Right hindlimb (tissue), 1 donor: ENCODE measurements around the gene ARHGEF12.

ENCODE experiments used
- DNase-seq: peaks from one replicate; pipeline ENCODE4 v3.0.0-alpha.2; 2018

The ARHGEF12 gene

DNA sequence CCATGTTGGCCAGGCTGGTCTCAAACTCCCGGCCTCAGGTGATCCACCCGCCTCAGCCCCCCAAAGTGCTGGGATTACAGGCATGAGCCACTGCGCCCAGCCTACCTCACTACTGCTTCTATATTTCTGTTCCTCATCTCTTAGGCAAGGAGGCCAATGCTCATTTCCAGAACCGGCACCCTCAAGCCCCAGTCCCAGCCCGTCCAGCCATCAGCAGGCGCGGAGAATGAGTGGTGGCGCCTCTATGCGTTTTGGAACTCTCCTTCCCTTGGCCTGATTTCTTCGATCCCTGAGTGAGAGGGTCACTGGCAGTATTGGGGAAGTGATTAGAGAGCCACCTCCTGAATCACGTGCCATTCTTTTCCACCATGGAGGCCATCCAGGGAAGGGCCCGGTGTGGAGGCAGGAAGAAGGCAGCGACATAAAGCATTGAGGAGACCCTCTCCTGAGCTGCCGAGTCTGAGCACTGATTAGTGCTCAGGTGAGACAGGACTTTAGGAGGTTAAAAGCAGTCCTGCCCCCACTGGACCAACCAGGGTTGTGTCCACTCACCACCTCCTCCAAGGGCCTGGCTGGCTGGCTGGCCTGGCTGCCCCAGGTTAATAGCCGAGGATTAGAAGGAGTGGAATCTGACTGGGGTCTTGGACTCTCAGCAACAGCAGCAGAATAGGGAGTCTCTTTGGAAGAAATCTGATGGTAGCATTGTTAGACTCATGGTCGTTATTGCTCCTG, 184.0 kb downstream of the ARHGEF12 start:
- DNase-seq: no peak

DNA sequence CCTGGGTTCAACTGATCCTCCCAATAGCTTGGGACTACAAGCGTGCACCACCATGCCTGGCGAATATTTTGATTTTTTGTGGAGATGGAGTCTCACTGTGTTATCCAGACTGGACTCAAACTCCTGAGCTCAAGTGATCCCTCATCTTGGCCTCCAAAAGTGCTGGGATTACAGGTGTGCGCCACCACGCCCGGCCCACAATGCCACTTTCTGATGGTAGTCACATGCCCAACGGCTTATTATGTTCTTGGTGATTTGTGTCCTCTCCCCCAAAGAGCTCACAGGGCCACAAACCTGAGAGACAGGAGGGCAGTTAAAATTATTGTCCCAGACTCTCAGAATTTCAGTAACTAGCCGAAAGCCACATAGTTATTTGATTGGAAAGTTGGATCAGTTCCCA, 185.0 kb downstream of the ARHGEF12 start:
- DNase-seq: no peak

DNA sequence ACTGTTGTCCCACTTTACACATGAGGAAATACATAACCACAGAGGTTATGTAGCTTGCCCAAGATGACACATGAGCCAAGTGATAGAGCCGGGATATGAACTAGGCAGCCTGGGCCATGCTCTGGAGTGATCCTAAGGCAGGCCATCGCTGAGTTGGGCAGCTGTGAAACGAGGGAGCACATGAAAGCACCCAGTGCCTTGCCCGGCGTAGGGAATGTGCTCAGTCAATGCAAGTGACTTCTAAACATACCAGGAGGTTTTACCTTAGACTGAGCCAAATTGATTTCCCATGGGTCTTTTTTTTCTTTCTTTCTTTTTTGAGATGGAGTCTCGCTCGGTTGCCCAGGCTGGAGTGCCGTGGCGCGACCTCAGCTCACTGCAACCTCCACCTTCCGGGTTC, 185.8 kb downstream of the ARHGEF12 start:
- DNase-seq: no peak

- no peak for DNase-seq
Measured at GRCh38 chr11:120522736-120523135, 186.5 kb downstream of the ARHGEF12 start.

- DNase-seq: no peak
Measured at GRCh38 chr11:120523196-120523595, 187.0 kb downstream of the ARHGEF12 start.

GRCh38 chr11:120524536-120525085, 188.4 kb downstream of the ARHGEF12 start:
- DNase-seq: no peak

DNA sequence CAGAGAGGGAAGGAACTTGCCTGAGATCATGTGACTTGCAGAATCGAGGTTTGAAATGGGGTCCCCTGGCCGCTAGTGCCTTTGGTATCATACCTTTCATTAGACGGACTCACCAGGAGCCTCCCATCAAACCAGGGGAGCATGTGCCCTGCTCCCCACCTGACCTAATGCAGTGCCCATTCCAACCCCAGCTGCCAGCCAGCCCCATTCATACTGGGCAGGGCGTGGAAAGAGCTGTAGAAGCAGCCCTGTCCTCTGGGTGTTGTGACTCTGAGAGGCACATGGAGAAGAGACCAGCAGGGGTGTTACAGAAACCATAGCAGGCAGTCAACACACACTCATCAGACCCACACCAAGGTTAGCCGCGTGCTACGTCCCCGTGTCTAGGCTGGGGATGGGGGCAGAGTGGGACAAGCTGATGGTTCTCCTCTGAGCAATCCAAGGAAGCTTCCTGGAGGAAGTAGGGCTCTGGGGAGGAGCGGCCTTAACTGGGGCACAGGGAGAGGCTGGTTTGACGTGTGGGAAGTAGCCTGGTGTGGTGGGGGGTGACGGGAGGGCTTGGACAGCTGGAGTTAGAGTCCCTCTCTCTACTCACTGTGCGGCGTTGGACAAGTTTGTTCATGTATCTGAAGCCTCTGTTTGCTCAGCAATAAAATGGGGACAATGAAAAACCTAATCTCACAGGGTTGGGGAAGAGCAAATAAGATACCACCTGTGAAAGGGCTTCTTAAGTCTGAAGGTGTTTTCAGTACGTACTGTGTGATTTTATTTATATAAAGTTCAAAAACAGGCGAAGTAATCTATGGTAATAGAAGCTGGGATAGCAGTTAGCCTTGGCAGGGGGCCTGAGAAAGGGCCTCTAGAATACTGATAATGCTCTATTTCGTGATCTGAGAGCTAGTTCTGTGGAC, 189.3 kb downstream of the ARHGEF12 start:
- no peak for DNase-seq

- no peak for DNase-seq
Measured at GRCh38 chr11:120526241-120526640, 190.0 kb downstream of the ARHGEF12 start.

DNA sequence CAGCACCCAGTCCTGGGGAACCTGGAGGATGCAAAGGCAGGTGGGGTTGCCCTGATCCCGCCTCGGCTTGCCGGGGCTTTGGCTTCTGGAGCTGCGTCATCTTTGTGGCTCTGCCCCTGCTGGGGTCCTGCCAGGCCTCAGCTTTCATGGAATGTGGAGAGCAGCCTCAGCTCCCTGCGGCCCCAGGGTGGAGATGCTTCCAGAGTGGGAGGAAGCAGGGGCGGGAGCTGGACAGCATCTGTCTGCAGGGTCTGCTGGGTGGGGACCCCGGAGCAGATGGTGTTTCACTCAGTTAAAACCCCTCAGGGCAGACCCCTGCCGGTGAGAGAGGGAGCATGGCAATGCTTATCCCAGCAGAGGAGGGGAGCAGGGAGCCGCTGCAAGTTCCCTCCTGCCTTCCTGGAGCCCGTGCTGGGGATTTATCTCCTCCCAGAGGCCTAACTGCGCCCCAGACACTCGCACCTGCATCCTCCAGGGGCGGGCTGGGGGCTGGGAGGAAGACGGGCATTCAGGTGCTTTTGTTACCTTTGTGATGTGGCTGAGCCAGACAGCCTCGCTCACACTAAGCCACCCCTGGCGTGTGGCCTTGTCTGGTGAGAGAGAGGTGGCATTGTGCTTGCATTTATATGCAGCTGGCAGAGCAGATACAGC, 191.0 kb downstream of the ARHGEF12 start:
- peak; percentile 89 for DNase-seq

GRCh38 chr11:120528749-120529148, 192.5 kb downstream of the ARHGEF12 start:
- DNase-seq: no peak

DNA sequence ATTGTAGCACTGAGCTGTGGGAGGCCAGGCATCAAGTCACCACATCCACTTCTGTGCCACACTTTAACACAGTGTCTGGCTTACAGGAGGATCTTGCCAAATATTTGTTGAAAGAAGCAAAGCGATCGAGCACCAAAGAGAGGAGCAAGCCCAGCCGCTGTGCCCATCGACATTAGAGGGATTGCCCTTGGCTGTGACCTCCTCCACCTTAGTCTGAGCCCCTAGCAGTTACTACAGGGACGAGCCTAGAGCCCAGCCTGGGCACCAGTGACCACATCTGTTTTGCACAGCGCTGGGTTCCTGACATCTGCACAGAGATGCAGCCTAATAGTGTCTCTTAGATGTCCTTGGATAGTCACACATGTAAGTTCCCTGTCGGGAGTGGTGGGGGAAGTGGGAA, 193.0 kb downstream of the ARHGEF12 start:
- DNase-seq: no peak

DNA sequence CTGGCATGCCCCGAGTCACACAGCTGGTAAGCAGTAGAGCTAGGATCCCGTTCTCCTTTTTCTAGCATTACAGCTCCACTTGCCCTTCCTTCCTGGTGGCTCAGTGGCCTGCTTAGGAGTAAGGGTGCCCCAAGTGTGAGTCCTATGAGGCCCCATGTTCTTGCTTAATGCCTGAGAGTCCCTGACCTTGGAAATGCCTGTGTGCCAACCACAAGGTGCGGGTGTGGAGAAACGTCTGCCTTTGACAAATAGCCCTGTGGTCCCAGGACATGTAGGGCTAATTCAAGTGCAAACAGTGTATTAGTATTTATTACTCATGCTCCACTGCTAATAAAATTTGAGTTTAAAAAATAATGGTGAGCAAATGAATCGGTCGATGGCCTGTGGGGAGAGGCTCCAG, 193.7 kb downstream of the ARHGEF12 start:
- DNase-seq: no peak

- no peak for DNase-seq
Measured at GRCh38 chr11:120532082-120532831, 196.0 kb downstream of the ARHGEF12 start.

GRCh38 chr11:120532832-120533196, 196.6 kb downstream of the ARHGEF12 start:
- DNase-seq: peak; percentile 41

- DNase-seq: no peak
Measured at GRCh38 chr11:120536091-120536796, 200.0 kb downstream of the ARHGEF12 start.

DNA sequence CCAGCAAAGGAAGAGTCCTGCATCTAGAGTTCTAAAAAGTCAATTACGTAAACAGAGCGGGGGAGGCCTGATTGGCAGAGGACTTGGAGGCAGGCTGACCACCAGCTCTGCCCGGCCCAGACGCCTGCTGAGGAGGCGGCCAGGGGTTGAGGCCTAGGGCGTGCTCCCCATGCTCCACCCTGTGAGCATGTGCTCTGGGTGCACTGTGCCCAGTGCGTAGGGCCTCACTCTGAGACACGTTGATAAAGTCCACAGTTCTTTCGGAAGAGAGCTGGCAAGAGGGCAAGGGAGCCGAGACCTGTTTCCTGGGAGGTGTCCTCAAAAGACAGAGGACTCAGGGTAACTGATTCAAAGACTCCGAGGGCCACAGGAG, 200.6 kb downstream of the ARHGEF12 start:
- DNase-seq: no peak

- DNase-seq: no peak
Measured at GRCh38 chr11:120537996-120538395, 201.8 kb downstream of the ARHGEF12 start.

- no peak for DNase-seq
Measured at GRCh38 chr11:120538707-120539106, 202.5 kb downstream of the ARHGEF12 start.
